CD4-positive, alpha-beta T cell treated with Interleukin-21 for 1 hour (primary cell): Measurements from ENCODE around the gene KIF19.
"Not testable (repeated sequence)": the region's sequence is repeated elsewhere in the genome, so short reads cannot be mapped to it uniquely, and the experiment has no call there.

Source experiments
- DNase-seq: peaks from one replicate; pipeline ENCODE4 v3.0.0-alpha.2; 2020

KIF19 gene

GRCh38 chr17:74390680-74391653, 64.9 kb downstream of the KIF19 start:
- DNase-seq, result no peak

GRCh38 chr17:74391771-74392170, 65.7 kb downstream of the KIF19 start:
- no peak for DNase-seq

GRCh38 chr17:74392848-74393247, 66.8 kb downstream of the KIF19 start:
- DNase-seq, result no peak

- DNase-seq, result no peak
Measured at GRCh38 chr17:74393346-74393942, 67.4 kb downstream of the KIF19 start.

GRCh38 chr17:74394275-74394950, 68.4 kb downstream of the KIF19 start:
- DNase-seq, result no peak

- no peak for DNase-seq
Measured at GRCh38 chr17:74394977-74395376, 69.0 kb downstream of the KIF19 start.

- DNase-seq, result no peak
Measured at GRCh38 chr17:74396567-74396966, 70.5 kb downstream of the KIF19 start.

- no peak for DNase-seq
Measured at GRCh38 chr17:74402048-74402447, 76.0 kb downstream of the KIF19 start.

GRCh38 chr17:74403512-74404137, 77.6 kb downstream of the KIF19 start:
- no peak for DNase-seq

- DNase-seq, result no peak
Measured at GRCh38 chr17:74404218-74404617, 78.2 kb downstream of the KIF19 start.

GRCh38 chr17:74404789-74405188, 78.8 kb downstream of the KIF19 start:
- DNase-seq, result no peak

GRCh38 chr17:74405311-74405710, 79.3 kb downstream of the KIF19 start:
- not testable (repeated sequence) for DNase-seq
